ENCODE measurements around the gene LINGO3.

GRCh38 chr19:2317300-2317699, 9.3 kb upstream of the LINGO3 start:
- TF ChIP-seq CTCF (IDR thresholded peaks at IDR 0.05) (no peak), POLR2A (IDR thresholded peaks at IDR 0.05) (no peak), EP300 (IDR thresholded peaks at IDR 0.05) (no peak), POLR2AphosphoS5 (IDR thresholded peaks at IDR 0.05) (no peak)
